K562 (cell line): Measurements from ENCODE around the gene RNLS.

ENCODE experiments used
- POLR2A ChIP-seq: fragments of 450-650 bp; conservative IDR thresholded peaks from 2 replicates; pipeline ENCODE4 v1.6.1; 2016
- SP1 ChIP-seq: sonication (generic); formaldehyde crosslinking; IDR thresholded peaks from 2 replicates; pipeline ENCODE4 v1.8.1; 2022; ENCODE audit warnings: mild to moderate bottlenecking, missing genetic modification reagents
- TAF1 ChIP-seq: IDR thresholded peaks from 2 replicates; pipeline ENCODE4 v1.6.1; 2011; ENCODE audit warnings: mild to moderate bottlenecking, low read length, moderate library complexity; ENCODE audit not compliant: insufficient read depth, control insufficient read depth, severe bottlenecking; ENCODE audit errors: extremely low read depth
- ZBTB33 ChIP-seq: sonication (generic); formaldehyde crosslinking; IDR thresholded peaks from 2 replicates; pipeline ENCODE4 v1.8.1; 2023; ENCODE audit warnings: mild to moderate bottlenecking, missing genetic modification reagents
- ZNF830 ChIP-seq: fragments of 250-450 bp; sonication (Bioruptor Pico); IDR thresholded peaks from 2 replicates; pipeline ENCODE4 v1.5.0; 2021; ENCODE audit warnings: mild to moderate bottlenecking
- TF ChIP-seq, protein P1 (sequence below), 2 experiments: IDR thresholded peaks; 2 replicates each; pipeline ENCODE4 v1.6.1; 2012; ENCODE audit warnings: improper control_type of control experiment in 2 of 2, low read depth in 2 of 2, low read length in 2 of 2, borderline replicate concordance in 1 of 2
- TF ChIP-seq, protein P2 (sequence below): sonication (generic); formaldehyde crosslinking; IDR thresholded peaks from 2 replicates; pipeline ENCODE4 v1.8.1; 2022; ENCODE audit warnings: missing genetic modification reagents
- TF ChIP-seq, protein P3 (sequence below): fragments of 450-650 bp; formaldehyde crosslinking; IDR thresholded peaks from 2 replicates; pipeline ENCODE4 v1.4.0; 2022; ENCODE audit warnings: mild to moderate bottlenecking, moderate library complexity

DNA sequence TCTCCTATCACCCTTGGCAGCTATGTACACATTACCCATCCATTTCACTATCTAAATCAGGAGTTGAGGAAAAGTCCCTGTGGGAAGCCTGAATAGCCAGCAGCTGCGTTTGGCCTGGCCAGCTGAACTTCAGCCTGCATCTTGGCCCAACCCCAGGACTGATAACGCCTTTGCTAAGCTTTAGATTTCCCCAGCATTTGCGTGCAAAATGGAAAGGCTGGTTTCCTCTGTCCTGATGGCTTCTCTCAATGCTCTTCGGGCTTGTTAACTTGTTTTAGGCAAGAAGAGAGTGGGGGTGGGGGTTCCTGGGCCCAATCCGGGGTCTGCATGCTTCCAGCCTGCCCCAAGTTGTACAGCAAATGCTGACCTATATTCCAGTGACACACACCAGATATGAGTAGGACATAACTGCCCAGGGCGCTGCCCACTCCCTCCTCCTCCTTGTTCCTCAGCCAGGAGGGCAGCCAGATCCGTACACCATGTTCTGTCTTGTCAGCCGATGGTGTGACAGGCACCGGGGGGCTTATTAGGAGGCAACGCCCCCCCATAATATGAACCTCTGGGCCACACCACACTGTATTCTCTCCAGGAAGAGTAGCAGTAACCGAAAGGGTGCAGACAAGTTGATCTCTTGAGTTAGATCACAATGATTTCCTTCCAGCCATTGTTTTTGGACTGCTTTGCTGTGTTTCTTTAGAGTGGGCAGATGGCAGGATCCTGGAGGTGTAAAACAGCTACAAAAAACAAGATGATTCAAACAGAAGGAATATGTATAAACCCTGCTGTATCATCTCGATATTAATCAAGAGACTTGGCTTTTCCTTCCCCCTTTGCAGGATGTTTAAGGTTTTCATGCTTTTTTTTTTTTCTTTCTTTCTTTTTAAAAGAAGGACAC is 339.0 kb downstream of the RNLS start:
- TF ChIP-seq ZBTB33 (CRISPR knock-in tag) (no peak), POLR2A (no peak), TAF1 (no peak), SP1 (CRISPR knock-in tag) (no peak), ZNF830 (no peak)
- TF ChIP-seq, protein P1, sequence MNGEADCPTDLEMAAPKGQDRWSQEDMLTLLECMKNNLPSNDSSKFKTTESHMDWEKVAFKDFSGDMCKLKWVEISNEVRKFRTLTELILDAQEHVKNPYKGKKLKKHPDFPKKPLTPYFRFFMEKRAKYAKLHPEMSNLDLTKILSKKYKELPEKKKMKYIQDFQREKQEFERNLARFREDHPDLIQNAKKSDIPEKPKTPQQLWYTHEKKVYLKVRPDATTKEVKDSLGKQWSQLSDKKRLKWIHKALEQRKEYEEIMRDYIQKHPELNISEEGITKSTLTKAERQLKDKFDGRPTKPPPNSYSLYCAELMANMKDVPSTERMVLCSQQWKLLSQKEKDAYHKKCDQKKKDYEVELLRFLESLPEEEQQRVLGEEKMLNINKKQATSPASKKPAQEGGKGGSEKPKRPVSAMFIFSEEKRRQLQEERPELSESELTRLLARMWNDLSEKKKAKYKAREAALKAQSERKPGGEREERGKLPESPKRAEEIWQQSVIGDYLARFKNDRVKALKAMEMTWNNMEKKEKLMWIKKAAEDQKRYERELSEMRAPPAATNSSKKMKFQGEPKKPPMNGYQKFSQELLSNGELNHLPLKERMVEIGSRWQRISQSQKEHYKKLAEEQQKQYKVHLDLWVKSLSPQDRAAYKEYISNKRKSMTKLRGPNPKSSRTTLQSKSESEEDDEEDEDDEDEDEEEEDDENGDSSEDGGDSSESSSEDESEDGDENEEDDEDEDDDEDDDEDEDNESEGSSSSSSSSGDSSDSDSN (IDR thresholded peaks at IDR 0.05; ENCODE audit: borderline replicate concordance in 1 of 2, low read depth in 2 of 2, low read length in 2 of 2), result no peak
- TF ChIP-seq, protein P2, sequence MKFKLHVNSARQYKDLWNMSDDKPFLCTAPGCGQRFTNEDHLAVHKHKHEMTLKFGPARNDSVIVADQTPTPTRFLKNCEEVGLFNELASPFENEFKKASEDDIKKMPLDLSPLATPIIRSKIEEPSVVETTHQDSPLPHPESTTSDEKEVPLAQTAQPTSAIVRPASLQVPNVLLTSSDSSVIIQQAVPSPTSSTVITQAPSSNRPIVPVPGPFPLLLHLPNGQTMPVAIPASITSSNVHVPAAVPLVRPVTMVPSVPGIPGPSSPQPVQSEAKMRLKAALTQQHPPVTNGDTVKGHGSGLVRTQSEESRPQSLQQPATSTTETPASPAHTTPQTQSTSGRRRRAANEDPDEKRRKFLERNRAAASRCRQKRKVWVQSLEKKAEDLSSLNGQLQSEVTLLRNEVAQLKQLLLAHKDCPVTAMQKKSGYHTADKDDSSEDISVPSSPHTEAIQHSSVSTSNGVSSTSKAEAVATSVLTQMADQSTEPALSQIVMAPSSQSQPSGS (CRISPR knock-in tag), result no peak
- TF ChIP-seq, protein P3, sequence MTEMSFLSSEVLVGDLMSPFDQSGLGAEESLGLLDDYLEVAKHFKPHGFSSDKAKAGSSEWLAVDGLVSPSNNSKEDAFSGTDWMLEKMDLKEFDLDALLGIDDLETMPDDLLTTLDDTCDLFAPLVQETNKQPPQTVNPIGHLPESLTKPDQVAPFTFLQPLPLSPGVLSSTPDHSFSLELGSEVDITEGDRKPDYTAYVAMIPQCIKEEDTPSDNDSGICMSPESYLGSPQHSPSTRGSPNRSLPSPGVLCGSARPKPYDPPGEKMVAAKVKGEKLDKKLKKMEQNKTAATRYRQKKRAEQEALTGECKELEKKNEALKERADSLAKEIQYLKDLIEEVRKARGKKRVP (CRISPR knock-in tag), result no peak
